Tibial nerve (tissue), 4 donors: Measurements from ENCODE around the gene PDLIM7.

ENCODE experiments used
- EP300 ChIP-seq, 2 donors: sonication (generic); formaldehyde crosslinking; IDR thresholded peaks; one replicate each; pipeline ENCODE4 v1.6.1; 2017; ENCODE audit warnings: antibody characterized with exemption in 2 of 2, mild to moderate bottlenecking in 1 of 2
- POLR2A ChIP-seq, 2 donors: fragments of 450-650 bp; IDR thresholded peaks; one replicate each; pipeline ENCODE4 v1.6.1; 2017; ENCODE audit warnings: antibody characterized with exemption in 2 of 2, mild to moderate bottlenecking in 2 of 2, moderate library complexity in 2 of 2
- TF ChIP-seq, protein P1 (sequence below), 5 experiments: fragments of 200-600 bp in 3 of 5; fragments of 450-650 bp in 2 of 5; sonication (generic) in 3 of 5; IDR thresholded peaks; one replicate each; pipeline ENCODE4 v1.5.1; 2016 to 2019; ENCODE audit warnings: antibody characterized with exemption in 5 of 5, mild to moderate bottlenecking in 3 of 5, moderate library complexity in 2 of 5

DNA sequence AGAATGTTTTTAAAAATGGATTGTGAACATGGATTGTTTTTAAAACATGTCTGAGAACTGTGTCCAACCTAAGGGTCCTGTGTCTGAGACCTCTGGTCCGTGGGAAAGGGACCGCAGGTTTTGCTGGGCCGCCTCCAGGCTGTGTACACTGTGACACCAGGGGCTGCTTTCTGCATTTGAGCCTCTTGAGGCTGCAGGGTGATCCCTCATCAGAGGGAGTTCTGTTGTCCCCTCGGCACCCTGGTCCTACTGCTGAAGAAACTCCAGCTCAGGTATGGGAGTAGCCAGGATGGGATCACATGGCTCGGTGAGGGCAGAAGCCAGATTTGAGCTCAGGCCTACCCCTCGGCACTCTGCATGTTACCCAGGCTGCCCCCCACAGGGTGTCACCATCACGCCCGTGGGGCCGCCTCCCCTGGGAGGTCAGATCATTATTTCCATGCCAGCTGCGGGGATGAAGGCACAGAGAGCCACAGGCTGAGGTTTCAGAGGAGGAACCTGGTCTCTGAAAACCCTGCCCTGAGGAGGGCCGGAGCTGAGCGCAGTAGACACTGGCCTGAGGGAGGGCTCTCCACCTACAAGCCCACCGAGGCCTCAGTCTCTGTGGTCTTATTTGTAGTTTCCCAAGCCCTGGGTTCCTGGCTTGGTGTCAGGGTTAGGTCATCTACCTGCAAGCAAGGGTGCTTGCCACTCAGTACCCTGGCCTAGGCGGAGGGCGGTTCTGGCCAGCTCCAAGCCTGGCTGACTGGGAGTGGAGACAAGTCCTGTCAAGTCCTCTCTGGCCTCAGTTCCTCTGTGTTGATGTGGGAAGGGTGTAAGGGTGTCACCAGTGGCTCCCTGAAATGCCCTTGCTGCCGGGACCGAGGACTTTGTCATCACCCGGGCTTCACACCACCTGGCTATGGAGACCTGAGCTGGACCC lies 48.0 kb downstream of the PDLIM7 start:
- TF ChIP-seq, protein P1, sequence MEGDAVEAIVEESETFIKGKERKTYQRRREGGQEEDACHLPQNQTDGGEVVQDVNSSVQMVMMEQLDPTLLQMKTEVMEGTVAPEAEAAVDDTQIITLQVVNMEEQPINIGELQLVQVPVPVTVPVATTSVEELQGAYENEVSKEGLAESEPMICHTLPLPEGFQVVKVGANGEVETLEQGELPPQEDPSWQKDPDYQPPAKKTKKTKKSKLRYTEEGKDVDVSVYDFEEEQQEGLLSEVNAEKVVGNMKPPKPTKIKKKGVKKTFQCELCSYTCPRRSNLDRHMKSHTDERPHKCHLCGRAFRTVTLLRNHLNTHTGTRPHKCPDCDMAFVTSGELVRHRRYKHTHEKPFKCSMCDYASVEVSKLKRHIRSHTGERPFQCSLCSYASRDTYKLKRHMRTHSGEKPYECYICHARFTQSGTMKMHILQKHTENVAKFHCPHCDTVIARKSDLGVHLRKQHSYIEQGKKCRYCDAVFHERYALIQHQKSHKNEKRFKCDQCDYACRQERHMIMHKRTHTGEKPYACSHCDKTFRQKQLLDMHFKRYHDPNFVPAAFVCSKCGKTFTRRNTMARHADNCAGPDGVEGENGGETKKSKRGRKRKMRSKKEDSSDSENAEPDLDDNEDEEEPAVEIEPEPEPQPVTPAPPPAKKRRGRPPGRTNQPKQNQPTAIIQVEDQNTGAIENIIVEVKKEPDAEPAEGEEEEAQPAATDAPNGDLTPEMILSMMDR (IDR thresholded peaks at IDR 0.05): no peak
- TF ChIP-seq EP300 (IDR thresholded peaks at IDR 0.05) (no peak), POLR2A (IDR thresholded peaks at IDR 0.05) (no peak)
